Natural killer cell (primary cell): ENCODE data around the gene SLC39A3. TPM values are rescaled to one million over a fixed set of nuclear protein-coding genes. Genes with fewer than 3 reads are reported as not detected.

Experiments
- ATAC-seq, 3 donors: fragments of 150-1000 bp in 2 of 3; fragments of 200-7000 bp in 1 of 3; cut with Tn5 transposase; 1 replicate in 1 of 3; 2 replicates in 2 of 3; pipeline ENCODE4 v1.10.0; 2021; ENCODE audit warnings: mild to moderate bottlenecking in 2 of 3, moderate library complexity in 2 of 3
- DNase-seq, 2 donors: peaks; one replicate each; pipeline versions ENCODE4 v3.0.0 to v3.0.0-alpha.2; 2013 to 2021; ENCODE audit warnings: mixed read lengths in 1 of 2
- H3K27ac ChIP-seq: one replicate; pipeline ENCODE4 v1.5.1; 2013; ENCODE audit warnings: mild to moderate bottlenecking, low read length
- H3K27me3 ChIP-seq: one replicate; pipeline ENCODE4 v1.6.1; 2013; ENCODE audit warnings: low read length; ENCODE audit not compliant: control insufficient read depth, insufficient read depth
- H3K36me3 ChIP-seq: one replicate; pipeline ENCODE4 v1.6.1; 2013; ENCODE audit warnings: low read length; ENCODE audit not compliant: control insufficient read depth, insufficient read depth
- H3K4me1 ChIP-seq: one replicate; pipeline ENCODE4 v1.6.1; 2013; ENCODE audit warnings: low read length; ENCODE audit not compliant: control insufficient read depth, insufficient read depth
- H3K4me3 ChIP-seq: one replicate; pipeline ENCODE4 v1.5.1; 2013; ENCODE audit warnings: low read length
- H3K9me3 ChIP-seq: one replicate; pipeline ENCODE4 v1.6.1; 2013; ENCODE audit warnings: low read length; ENCODE audit not compliant: control insufficient read depth, insufficient read depth
- H3K27ac Mint-ChIP-seq, 2 donors: one replicate each; pipeline ENCODE4 v1.8.0; 2022; ENCODE audit warnings: mild to moderate bottlenecking in 2 of 2, mixed read lengths in 2 of 2, moderate library complexity in 1 of 2
- H3K27me3 Mint-ChIP-seq, 2 donors: one replicate each; pipeline ENCODE4 v1.8.0; 2022; ENCODE audit warnings: low read depth in 2 of 2, mixed read lengths in 2 of 2
- H3K36me3 Mint-ChIP-seq: one replicate; pipeline ENCODE4 v1.8.0; 2022; ENCODE audit warnings: mixed read lengths
- H3K4me1 Mint-ChIP-seq, 2 donors: one replicate each; pipeline ENCODE4 v1.8.0; 2022; ENCODE audit warnings: mixed read lengths in 2 of 2
- H3K4me3 Mint-ChIP-seq: one replicate; pipeline ENCODE4 v1.8.0; 2022; ENCODE audit warnings: mild to moderate bottlenecking, moderate library complexity, mixed read lengths
- H3K9me3 Mint-ChIP-seq, 2 donors: one replicate each; pipeline ENCODE4 v1.8.0; 2022; ENCODE audit warnings: mixed read lengths in 2 of 2
- CTCF ChIP-seq: fragments of 200-600 bp; IDR thresholded peaks from one replicate; pipeline ENCODE4 v1.8.0; 2022; ENCODE audit warnings: antibody characterized with exemption
- WGBS: methylation state at CpG from one replicate; pipeline ENCODE4 v1.1.7; 2013; ENCODE audit warnings: missing lambda C conversion rate; ENCODE audit not compliant: insufficient coverage; 5-methylcytosine and 5-hydroxymethylcytosine counted together
- intact Hi-C: fragments of 100-400 bp; cut with micrococcal nuclease; formaldehyde crosslinking; loops from one replicate; pipeline ENCODE4 v1.14.2; 2022
- total RNA-seq, 4 donors: library from RNA; stranded (reverse); fragments of 120-200 nt in 1 of 4; gene quantifications; one replicate each; pipeline versions ENCODE4 v1.2.3 to v1.2.4, GENCODE V29; 2013 to 2022

Gene SLC39A3
- total RNA-seq, 3 donors from 2014 or later (not counting 1 experiment from before 2014, with no cell fraction given), result 14.8 to 29.4 (median 19.6) TPM

- intact Hi-C loops, result no loop called here
- no peaks in the 10 kb centered on the region for H3K36me3 Mint-ChIP-seq
- ATAC-seq, result no peak
- H3K27ac ChIP-seq, result no peak overlapping the region
- DNase-seq, result no peak
- H3K27me3 Mint-ChIP-seq, result no peaks in the 10 kb centered on the region
- H3K4me3 ChIP-seq, result no peak overlapping the region
- peak overlapping the region in 1 of 2 donors; percentile 95 for H3K27ac Mint-ChIP-seq
- peaks cover 28% of the 10 kb centered on the region for H3K4me1 ChIP-seq
- no peaks in the 10 kb centered on the region for H3K9me3 Mint-ChIP-seq
- H3K27me3 ChIP-seq, result no peaks in the 10 kb centered on the region
- H3K4me1 Mint-ChIP-seq, result peaks cover 20 to 25% of the 10 kb centered on the region in 2 donors
- no peaks in the 10 kb centered on the region for H3K9me3 ChIP-seq
- no peak overlapping the region for H3K4me3 Mint-ChIP-seq
- no peak for TF ChIP-seq CTCF
- peaks cover 2% of the 10 kb centered on the region for H3K36me3 ChIP-seq
- WGBS, result 93% methylated on average over 32 of the region's 32 CpGs
Observed at GRCh38 chr19:2774083-2774679, 34.4 kb upstream of the SLC39A3 start.

GRCh38 chr19:2771786-2772674 lies 32.2 kb upstream of the SLC39A3 start:
- TF ChIP-seq CTCF, result no peak
- no peak overlapping the region for H3K4me3 Mint-ChIP-seq
- Histone ChIP-seq H3K27ac (no peak overlapping the region), H3K4me1 (peaks cover 28% of the 10 kb centered on the region), H3K27me3 (no peaks in the 10 kb centered on the region), H3K9me3 (no peaks in the 10 kb centered on the region), H3K4me3 (no peak overlapping the region), H3K36me3 (peaks cover 9% of the 10 kb centered on the region)
- H3K27me3 Mint-ChIP-seq, result no peaks in the 10 kb centered on the region
- no peaks in the 10 kb centered on the region for H3K36me3 Mint-ChIP-seq
- ATAC-seq (no peak), DNase-seq (no peak)
- no peak overlapping the region for H3K27ac Mint-ChIP-seq
- WGBS, result 95% methylated on average over 29 of the region's 29 CpGs
- H3K4me1 Mint-ChIP-seq, result peaks cover 20 to 25% of the 10 kb centered on the region in 2 donors
- intact Hi-C loops, result no loop called here
- no peaks in the 10 kb centered on the region for H3K9me3 Mint-ChIP-seq

- H3K4me3 Mint-ChIP-seq, result no peak overlapping the region
- H3K4me1 Mint-ChIP-seq, result peaks cover 9 to 14% of the 10 kb centered on the region in 2 donors
- no peak for DNase-seq
- Histone ChIP-seq H3K4me3 (no peak overlapping the region), H3K36me3 (peaks cover 16% of the 10 kb centered on the region), H3K27ac (no peak overlapping the region), H3K4me1 (peaks cover 17% of the 10 kb centered on the region), H3K27me3 (no peaks in the 10 kb centered on the region), H3K9me3 (no peaks in the 10 kb centered on the region)
- intact Hi-C loops, result no loop called here
- 73% methylated on average over 40 of the region's 40 CpGs for WGBS
- H3K27me3 Mint-ChIP-seq, result no peaks in the 10 kb centered on the region
- ATAC-seq, result no peak
- H3K9me3 Mint-ChIP-seq, result no peaks in the 10 kb centered on the region
- no peak overlapping the region for H3K27ac Mint-ChIP-seq
- TF ChIP-seq CTCF, result no peak
- H3K36me3 Mint-ChIP-seq, result no peaks in the 10 kb centered on the region
Observed at GRCh38 chr19:2770055-2771013, 30.5 kb upstream of the SLC39A3 start.
